ENCODE measurements around the gene SSTR3. TPM values are rescaled to one million over a fixed set of nuclear protein-coding genes. Genes with fewer than 3 reads are reported as not detected.

The SSTR3 gene
- total and polyA plus RNA-seq, 2 donors (not counting 1 experiment from before 2014, with no cell fraction given): 0.64 to 0.98 TPM

DNA sequence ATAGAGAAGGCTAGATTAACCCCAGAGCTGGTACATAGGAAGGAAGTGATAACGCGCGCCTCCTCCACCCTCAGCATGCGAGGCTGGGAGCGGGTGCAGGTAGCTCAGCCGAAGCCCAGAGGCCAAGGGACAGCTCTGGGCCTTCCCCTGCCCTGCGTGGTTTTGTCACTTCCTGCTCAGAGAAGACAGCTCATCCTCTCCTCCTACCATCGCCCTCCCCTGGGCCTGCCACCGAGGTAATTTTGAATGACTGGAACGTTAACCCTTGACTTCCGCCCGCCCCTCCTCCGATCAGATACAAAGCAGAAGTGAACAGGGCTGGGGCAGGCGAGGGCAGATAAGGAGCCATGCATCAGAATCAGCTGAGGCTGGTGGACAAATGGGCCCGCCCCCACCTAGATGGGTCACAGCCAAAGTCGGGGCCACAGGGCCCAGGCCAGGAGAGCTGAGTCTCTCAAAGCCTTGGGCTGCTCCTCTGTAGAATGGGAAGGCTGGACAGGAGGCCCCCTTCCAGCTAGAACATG, 30.2 kb upstream of the SSTR3 start:
- intact Hi-C loops (cut with micrococcal nuclease): loop anchor here (1.0 to 10.0 kb wide), 6 partner anchors 12 to 715 kb away; partner anchors contain the start of genes ANKRD54, EIF3D and EIF3L
- peak; percentile 94 for DNase-seq
- Mint-ChIP-seq H3K4me1 (peaks cover 82% of the 10 kb centered on the region), H3K27ac (peak overlapping the region; percentile 89), H3K4me3 (peak overlapping the region; percentile 97), H3K27me3 (no peaks in the 10 kb centered on the region), H3K9me3 (ENCODE audit: insufficient read depth) (no peaks in the 10 kb centered on the region)
- POLR2A ChIA-PET: interaction anchor here (0.8 to 5.5 kb wide), 10 partner anchors 13 to 57 kb away, joined by 3 to 83 read pairs (median 6); partner anchors contain the start of gene CYTH4
- Histone ChIP-seq H2AFZ (ENCODE audit: insufficient read depth, low read depth, low read length, poor library complexity, severe bottlenecking) (no peak overlapping the region), H3K4me2 (replicated peaks; ENCODE audit: low read depth, low read length, poor library complexity, severe bottlenecking) (peak overlapping the region; percentile 98), H3K27ac (ENCODE audit: low read length in 2 of 2) (peak overlapping the region; percentile 80 to 86), H3K27me3 (replicated peaks in 1 of 4; ENCODE audit: control extremely low read depth in 1 of 4, control insufficient read depth in 3 of 4, insufficient read depth in 4 of 4, low read length in 3 of 4) (no peaks in the 10 kb centered on the region), H3K9ac (ENCODE audit: low read length) (peak overlapping the region; percentile 92), H3K36me3 (replicated peaks in 1 of 2; ENCODE audit: control extremely low read depth in 1 of 2, control insufficient read depth in 1 of 2, extremely low read depth in 1 of 2, insufficient read depth in 2 of 2, low read length in 1 of 2) (peaks cover 0 to 47% of the 10 kb centered on the region in 2 experiments), H4K20me1 (ENCODE audit: control insufficient read depth, insufficient read depth, low read length, poor library complexity, severe bottlenecking) (peaks cover 61% of the 10 kb centered on the region), H3K4me1 (ENCODE audit: control insufficient read depth in 2 of 2, insufficient read depth in 2 of 2, low read length in 2 of 2) (peaks cover 63 to 79% of the 10 kb centered on the region in 2 donors), H3K79me2 (ENCODE audit: control insufficient read depth, insufficient read depth, low read length) (peaks cover 68% of the 10 kb centered on the region), H3K4me3 (ENCODE audit: control extremely low read depth in 1 of 5, extremely low read depth in 1 of 5, insufficient read depth in 1 of 5, low read depth in 2 of 5, low read length in 4 of 5) (peak overlapping the region; percentile 88 to 99 (median 97)), H3K9me3 (ENCODE audit: control extremely low read depth in 1 of 3, control insufficient read depth in 2 of 3, insufficient read depth in 1 of 3, low read length in 2 of 3) (no peaks in the 10 kb centered on the region)
- CTCF ChIA-PET: interaction anchor here (0.8 to 17.0 kb wide), 13 partner anchors 12 to 350 kb away, joined by 3 to 377 read pairs (median 3); partner anchors contain the start of gene CYTH4
- peak; percentile 71 for ATAC-seq (ENCODE audit: low read depth)
- WGBS (ENCODE audit: insufficient coverage): 0% methylated on average over 15 of the region's 16 CpGs
- TF ChIP-seq, protein P1, sequence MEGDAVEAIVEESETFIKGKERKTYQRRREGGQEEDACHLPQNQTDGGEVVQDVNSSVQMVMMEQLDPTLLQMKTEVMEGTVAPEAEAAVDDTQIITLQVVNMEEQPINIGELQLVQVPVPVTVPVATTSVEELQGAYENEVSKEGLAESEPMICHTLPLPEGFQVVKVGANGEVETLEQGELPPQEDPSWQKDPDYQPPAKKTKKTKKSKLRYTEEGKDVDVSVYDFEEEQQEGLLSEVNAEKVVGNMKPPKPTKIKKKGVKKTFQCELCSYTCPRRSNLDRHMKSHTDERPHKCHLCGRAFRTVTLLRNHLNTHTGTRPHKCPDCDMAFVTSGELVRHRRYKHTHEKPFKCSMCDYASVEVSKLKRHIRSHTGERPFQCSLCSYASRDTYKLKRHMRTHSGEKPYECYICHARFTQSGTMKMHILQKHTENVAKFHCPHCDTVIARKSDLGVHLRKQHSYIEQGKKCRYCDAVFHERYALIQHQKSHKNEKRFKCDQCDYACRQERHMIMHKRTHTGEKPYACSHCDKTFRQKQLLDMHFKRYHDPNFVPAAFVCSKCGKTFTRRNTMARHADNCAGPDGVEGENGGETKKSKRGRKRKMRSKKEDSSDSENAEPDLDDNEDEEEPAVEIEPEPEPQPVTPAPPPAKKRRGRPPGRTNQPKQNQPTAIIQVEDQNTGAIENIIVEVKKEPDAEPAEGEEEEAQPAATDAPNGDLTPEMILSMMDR (IDR thresholded peaks at IDR 0.05): no peak
- TF ChIP-seq EZH2 (IDR thresholded peaks at IDR 0.05; ENCODE audit: borderline replicate concordance, insufficient read depth, low read depth, low read length, poor library complexity, severe bottlenecking): no peak

Data from B cell (primary cell).